Endothelial cell of hepatic sinusoid (primary cell): Measurements from ENCODE around the gene RAVER1.
"Not testable (repeated sequence)": the region's sequence is repeated elsewhere in the genome, so short reads cannot be mapped to it uniquely, and the experiment has no call there.

Source experiments
- in situ Hi-C: cut with HindIII; loops from 2 replicates; pipeline ENCODE4 v1.10.0; 2017; ENCODE audit warnings: low sequenced_read_pairs

The RAVER1 gene

DNA sequence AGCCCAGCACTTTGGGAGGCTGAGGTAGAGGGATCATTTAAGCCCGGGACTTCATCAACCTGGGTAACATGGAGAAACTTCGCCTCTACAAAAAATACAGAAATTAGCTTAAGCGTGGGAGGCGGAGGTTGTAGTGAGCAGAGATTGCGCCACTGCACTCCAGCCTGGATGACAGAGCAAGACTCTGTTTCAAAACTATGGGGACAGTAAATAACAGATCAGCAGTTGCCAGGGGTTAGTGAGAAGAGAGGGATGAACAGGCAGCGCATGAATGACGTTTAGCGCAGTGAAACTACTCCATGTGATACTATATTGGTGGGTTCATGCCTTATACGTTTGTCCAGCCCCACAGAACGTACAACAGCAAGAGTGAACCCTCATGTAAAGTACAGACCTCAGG lies 13.2 kb upstream of the RAVER1 start:
- in situ Hi-C loops: no loop called here

DNA sequence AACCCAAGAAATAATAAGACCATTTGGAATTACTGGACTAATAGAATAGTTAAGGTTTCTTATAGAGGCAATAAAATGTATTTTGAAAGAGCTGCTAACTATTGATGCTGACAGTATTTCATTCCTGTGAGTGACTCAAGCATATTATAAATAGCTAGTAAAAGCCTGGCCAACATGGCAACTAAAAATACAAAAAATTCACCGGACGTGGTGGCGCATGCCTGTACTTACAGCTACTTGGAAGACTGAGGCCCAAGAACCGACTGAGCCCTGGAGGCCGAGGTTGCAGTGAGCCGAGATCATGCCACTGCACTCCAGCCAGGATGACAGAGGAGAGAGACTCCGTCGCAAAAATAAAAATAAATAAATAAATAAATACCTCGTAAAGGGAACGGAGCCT lies 11.5 kb upstream of the RAVER1 start:
- in situ Hi-C loops: no loop called here

DNA sequence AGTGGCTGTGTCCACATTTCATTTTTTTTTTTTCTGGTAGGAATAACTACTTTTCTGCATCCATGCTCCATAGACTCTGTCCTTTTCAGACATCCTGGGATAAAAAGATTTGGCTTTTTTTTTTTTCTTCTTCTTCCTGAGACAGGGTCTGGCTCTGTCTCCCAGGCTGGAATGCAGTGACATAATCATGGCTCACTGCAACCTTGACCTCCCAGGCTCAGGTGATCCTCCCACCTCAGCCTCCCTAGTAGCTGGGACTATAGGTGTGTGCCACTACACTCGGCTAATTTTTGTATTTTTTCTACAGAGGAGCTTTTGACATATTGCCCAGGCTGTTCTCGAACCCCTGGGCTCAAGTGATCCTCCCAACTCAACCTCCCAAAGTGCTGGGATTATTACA lies 10.2 kb upstream of the RAVER1 start:
- in situ Hi-C loops: no loop called here

DNA sequence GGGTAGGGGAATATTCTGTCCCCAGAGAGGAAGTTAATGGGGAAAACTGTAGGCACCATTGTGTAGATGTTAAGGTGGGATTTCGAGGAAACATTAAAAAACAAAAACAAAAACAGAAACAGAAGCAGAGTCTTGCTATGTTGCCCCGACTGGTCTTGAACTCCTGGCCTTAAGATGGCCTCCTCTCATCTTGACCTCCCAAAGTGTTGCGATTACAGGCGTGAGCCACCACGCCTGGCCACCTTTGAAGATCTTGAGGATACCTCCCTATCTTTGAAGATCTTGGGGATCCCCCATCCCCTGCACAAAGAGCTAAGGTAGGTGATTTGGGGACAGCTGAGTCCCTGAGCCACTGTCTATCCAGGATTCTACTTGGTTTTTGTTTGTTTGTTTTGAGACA lies 6.6 kb upstream of the RAVER1 start:
- in situ Hi-C loops: no loop called here

DNA sequence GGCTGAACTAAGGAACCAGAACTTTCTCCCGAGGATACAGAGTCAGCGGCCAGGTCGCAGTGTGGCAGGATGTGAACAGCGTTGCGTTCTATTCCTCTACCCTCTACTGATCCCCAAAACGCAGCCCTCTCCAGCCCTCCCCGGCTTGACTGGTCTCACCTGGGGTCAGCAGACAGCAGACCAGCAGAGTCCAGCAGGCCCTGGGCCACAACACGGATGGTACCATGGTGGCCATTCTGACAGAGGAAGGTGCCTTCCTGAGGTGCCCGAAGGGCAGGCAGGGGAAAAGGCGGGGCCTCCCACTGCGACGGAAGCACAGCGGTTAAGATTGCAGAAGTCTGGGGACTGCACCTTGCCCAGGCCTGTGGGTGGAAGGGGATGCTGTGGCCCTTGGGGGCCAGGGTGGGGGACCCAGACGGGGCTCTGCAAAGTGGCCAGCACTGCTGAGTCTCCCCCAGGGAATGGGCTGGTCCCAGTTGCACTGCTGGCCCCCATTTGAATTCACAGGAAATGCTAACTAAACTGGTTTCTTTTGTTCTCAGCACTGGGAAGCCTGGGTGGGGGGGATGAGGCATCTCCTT lies 6.1 kb upstream of the RAVER1 start, which contains the start of gene ICAM3:
TSS of gene ICAM3 (minus strand) at position 245 of the 581 bp plus-strand sequence. CDS start at position 235, 10 bp downstream.
- in situ Hi-C loops: no loop called here

DNA sequence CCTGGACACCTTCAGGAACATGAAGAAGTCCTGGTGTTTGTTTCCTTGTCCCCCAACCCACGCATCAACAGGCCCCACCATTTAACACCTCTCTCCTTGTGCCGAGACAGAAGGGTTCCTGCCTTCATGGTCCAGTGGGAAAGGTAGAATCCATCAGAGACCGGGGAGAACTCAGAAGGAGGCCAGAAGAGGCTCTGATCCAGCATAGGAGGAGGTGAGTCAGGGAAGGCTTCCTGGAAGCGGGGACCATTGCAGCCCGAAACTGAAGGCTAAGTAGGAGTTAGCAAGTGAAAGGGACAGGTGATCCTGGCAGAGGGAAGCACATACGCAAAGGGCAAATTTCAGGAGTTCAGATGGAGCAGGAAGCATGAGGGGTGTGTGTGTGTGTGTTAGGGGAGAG lies 5.6 kb upstream of the RAVER1 start:
- in situ Hi-C loops: no loop called here

DNA sequence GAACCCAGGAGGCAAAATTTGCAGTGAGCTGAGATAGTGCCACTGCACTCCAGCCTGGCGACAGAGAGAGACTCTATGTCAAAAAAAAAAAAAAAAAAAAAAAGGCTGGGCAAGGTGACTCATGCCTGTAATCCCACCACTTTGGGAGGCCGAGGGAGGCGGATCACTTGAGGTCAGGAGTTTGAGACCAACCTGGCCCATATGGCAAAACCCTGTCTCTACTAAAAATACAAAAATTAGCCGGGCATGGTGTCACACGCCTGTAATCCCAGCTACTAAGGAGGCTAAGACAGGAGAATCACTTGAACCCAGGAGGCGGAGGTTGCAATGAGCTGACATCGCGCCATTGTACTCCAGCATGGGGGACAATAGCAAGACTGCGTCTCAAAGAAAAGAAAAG lies 3.4 kb upstream of the RAVER1 start:
- in situ Hi-C loops: not testable (repeated sequence)

DNA sequence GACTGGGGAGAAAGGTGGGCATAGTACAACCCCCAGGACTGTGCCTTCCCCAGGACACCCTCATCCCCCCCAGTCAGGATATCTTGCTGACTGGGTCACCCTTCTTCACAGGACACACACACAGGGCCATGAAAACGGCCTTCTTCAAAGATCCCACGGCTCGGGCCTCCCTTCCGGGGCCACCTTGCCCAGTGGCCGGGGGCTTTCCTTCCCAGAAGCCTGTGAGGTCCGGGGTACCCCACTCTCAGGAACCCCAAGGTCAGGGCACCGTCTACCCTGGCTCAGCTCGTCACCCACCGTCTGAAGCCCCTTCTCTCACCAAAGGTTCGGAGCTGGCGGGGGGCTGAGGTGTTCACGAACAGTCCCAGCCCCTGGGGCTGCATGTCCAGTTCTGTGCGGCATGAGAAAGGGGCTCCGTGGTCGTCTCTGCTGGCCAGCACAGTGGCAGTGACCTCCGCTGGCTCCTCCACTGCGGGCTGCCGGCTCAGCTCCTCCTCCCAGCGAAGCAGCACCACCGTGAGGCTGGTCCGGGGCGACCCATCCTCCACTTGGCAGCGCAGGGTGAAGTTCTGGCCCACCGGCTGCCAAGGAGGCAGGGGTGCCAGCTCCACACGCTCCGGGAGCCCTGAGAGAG lies 2.1 kb upstream of the RAVER1 start:
- in situ Hi-C loops: no loop called here

DNA sequence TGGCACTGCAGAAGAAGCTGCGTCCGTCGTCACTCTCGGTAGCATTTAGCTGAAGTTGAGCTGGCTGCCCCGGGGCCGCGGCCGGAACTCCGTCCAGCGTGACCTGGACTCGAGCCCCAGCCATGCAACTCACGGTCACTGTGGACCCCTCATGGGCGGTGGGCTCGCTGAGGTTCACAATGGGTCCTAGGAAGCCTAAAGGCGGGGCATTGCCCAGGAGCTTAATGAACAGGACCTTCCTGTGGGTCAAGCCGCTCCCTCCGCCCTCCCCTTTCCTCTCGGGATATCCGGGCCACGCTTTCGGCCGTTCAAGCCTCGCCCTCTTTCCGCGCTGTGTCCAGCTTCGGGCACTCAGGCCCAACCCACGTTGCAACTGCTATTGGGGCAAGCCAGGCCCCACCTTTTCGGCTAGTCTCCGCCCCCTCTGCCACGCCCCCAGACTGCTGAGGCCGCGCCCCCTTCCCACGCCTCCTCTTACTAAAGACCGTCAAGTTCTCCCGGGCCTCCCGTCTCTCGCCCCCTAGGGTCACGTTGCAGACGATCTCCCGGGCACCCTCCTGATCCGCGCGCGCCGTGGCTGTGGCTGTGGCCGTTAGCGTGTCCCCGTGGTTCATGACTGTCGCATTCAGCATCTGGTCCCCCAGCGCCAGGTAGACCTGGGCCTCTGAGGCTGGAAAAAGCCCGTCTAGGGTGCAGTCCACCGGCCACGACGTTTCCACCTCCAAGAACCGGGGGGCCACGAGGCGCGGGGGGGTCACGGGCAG lies 1.4 kb upstream of the RAVER1 start:
- in situ Hi-C loops: no loop called here

DNA sequence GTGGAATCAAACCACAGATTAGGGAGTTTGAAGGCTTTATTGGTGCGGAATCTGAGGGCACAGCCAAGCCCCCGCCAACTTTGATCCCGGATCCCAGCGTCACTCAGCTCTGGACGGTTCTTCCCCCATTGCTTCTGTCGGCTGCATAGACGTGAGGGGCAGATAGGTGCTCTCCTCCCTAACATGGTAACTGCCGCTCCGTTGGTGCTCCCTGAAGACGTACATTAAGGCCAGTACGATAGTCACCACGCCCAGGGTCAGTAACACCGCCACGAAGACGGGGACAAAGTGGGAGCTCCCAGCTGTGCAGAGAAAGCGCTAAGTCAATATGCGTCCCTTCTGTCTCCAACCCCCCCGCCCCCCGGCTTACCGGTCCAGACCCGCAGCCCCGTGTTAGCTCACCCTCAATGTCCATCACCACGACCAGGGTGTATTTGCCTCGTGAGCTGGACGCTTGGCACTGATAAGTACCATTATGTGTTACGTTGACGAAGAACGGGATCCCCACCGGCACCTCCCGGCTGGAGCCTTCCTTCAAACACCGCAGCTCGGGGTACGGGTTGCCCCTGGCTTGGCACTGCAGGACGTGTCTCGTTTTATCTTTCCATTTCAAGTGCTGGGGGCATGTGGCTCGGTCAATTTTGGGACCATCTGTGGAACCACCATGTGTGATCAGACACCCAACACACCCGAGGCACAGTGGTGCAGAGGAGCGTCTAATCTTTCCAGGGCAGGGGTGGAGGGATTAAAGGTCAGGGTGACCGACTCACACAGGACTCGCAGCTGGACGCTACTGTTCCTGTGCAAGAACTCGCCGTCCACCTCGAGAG lies 644 bp upstream of the RAVER1 start:
- in situ Hi-C loops: no loop called here

DNA sequence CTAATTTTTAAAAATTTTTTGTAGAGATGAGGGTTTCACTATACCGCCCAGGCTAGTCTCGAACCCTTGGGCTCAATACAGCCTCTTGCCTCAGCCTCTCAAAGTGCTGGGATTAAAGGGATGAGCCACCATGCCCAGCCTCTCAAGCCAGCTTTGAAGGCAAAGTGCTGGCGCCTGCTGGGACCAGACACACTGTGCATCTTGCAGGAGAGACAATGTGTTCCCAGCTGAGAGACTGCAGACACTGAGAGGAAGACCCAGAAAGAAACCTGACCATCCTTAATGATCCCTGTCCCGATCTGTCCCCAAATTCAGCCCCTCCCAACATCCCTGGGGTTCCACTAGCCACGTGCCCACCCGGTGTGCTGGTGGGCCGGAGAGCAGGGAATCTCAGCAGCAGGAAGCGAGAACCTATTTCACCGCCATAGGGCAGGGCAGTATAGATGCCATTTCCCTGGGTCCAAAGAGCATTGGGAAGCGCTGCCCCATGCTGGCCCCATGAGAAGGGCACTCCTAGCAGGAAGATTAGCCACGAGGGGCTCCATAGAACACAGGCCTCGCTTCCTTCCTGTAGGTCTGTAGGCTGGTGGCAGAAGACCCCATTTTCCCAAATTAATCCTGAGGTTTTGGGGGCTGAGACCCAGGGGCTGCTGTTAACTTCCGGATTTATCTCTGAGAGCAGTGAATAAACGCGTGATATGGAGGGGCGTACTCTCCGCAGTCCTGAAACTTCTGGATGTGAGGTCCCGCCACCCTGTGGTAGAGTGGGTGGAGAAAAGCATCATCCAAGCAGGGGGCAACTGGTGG lies 968 bp downstream of the RAVER1 start:
- in situ Hi-C loops: no loop called here

DNA sequence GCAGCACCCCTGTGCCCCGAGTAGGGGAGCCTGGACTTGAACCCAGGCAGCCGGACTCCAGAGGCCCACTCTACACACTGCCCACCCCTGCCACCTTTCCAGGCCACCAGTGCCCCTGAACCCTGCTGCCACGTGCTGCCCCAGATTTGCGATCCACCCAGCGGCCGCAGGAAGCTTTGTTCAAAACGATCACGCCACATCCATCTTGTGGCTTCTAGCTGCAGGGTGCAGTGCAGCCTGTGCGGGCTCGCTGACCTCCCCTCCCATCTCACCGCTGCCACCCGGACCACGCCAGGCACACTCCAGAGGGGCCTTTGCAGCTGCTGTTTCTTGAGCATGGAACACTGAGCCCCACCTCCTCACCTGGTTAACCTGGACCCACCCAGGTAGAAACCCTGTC lies 3.8 kb downstream of the RAVER1 start:
- in situ Hi-C loops: no loop called here

DNA sequence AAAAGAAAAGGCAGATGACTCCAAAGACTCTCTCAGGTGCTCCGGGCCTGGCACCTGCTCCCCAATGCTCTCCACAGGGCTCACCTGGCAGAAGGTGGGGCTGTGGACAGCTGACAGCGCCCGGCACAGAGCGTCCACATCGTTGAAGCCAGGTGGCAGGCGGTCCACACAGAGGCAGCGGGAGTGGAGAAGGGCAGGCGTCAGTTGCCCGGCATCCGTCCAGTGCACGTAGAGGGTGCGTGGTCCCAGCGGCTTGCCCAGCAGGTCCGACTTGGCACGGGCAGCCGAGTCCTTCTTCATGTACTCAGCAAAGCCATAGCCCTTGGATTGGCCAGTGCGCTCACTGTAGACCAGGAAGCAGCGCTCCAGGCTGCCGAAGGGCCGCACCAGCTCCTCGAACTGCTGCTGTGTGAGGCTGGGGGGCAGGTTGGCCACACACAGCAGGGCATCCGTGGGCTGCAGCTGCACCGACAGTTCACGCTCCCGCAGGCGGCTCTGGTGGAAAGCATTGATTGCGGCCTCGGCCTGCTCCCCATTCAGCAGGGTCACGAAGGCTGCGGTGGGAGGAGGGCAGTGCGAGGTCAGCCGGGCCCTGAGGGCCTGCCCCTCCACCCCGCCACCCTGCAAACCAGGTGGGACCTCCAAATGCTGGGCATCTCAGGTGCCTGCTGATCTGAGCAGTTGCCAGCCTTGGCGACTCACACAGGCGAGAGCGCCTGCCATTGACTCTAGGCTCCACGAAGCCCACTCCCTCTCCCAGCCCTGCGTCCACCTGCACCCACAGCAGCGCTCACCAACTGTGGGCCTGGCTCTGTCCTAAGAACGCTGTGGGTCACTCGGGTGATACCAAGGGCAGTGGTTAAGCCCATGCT lies 4.5 kb downstream of the RAVER1 start:
- in situ Hi-C loops: no loop called here

DNA sequence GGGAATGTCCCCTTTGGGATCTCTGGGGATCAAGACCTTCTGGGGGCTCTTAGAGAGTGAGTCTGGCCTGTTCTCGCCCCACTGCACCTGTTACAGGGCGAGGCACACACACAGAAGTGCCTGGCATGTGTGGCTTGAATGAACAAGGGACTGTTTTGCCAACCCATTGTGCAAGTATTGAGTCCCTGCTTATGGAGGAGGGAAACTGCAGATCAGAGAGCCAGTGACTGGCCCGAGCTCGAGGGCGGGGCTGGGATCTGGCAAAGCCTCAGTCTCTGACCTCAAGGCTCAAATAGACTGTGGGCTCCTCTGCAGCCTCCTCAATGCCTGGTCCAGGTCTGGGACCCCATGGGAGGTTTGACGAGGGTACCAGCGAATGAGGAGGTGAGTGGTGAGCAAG lies 5.5 kb downstream of the RAVER1 start:
- in situ Hi-C loops: no loop called here

DNA sequence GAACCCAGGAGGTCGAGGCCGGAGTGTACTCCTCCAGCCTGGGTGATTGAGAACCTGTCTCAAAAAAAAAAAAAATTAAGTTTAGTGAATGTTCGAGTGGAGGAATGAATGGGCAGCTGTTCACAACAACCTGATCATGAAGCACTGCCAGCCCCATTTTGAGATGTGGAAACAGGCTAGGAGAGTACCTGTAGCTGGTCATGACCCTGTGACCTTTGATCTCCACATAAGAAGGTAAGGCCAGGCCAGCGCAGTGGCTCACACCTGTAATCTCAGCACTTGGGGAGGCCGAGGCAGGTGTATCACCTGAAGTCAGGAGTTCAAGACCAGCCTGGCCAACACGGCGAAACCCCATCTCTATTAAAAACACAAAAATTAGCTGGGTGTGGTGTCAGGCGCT lies 7.6 kb downstream of the RAVER1 start:
- in situ Hi-C loops: no loop called here

DNA sequence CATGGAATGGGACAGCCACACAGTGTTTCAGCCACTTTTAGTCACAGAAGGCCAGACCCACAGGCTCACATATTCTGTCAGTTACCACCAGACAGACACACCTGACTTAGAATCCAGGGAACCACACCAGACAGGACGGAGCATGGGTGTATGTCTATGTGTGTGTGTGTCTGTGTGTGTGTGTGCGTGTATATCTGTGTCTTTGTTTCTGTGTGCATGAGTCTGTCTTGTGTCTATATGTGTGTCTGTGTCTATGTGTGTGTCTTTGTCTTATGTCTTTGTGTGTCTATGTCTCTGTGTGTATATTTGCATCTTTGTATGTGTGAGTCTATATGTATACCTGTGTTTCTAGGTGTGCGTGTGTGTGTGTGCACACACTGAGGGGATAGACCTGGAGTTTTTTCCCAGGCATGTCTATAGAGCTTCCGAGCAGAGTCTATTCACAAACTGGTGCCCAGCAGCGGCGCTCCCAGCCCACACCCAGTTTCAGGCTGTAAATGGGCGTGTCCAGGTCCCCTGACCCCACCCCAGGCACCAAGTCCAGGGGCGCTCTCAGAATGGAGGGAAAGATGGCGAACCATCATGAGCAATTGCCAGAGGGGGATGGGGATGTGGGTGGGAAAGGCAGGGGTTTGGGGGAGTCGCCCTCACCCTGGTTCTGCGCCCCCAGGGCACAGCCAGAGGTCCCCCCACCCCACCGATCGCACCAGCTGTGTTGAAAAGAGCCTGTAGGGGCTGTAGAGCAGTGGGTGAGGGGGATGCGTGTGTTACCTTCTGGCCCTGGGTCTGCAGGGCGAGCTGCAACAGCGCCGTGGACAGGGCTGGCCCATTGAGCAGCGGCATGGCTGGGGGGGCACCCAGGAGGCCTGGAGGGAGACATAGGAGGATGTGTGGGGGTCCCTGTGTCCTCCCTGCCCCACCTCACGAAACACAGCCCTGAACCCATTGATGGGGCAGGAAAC lies 11.2 kb downstream of the RAVER1 start:
- in situ Hi-C loops: no loop called here

DNA sequence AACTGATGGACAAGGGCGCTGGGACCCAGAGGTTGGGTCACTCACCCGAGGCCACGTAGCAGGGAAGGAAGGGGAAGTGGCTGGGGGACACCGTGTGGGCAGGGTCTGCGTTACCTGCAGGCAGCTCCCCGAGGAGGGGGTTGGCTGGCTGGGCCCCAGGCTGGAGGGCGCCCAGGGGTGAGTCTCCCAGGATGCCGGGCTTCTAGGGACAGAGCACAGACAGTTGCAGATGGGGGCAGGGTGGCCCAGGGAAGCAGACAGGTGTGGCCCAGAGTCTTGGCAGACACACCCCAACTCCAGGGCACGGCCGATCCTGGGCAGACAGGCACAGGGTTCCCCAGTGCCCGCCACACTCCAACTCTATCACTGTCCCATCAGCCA lies 11.9 kb downstream of the RAVER1 start:
- in situ Hi-C loops: no loop called here

DNA sequence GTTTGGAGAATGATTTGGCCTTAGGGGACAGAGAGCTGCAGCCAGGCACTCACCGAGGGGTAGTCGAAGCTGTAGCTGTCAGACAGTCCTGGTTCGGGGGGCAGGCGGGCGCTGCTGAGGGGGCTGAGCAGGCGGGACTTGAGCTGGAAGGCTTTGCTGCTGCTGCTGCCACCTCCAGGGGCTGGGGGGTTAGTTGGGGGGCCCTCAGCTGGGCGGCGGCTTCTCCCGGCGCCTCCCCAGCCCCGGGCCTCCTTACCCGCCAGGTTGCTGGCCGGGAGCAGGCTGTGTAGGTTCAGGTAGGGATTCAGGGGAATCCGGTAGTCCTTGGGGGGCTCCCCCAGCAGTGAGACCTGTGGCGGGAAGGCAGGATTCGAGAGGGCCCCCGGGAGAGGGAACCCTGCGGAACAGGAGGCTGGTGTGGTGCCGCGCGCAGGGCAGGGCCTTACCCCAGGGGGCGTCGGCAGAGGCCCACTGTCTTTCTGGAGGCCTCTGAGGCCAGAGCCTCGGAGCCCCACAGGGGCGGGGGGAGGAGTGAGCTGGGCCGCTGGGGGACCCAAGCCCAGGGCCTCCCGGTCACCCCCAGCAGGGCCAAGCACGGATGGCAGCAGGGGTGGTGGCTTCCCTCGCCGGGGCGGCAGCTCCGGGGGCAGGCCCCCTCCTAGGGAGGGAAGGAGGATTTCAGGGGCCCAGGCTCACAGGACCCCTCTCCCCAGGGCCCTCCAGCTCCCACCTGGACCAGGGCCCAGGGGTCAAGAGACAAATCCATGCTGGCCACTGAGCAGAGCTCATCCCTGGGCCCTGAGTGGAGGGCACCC lies 12.5 kb downstream of the RAVER1 start:
- in situ Hi-C loops: no loop called here
